ENCODE measurements around the gene H1-8. TPM values are rescaled to one million over a fixed set of nuclear protein-coding genes. Genes with fewer than 3 reads are reported as not detected.

H1-8 gene
- total and polyA plus RNA-seq, 7 donors: not detected

GRCh38 chr3:129555153-129555550 is 12.2 kb downstream of the H1-8 start:
- Histone ChIP-seq H3K36me3 (ENCODE audit: insufficient read depth in 1 of 2, low read depth in 1 of 2) (peaks cover 0 to 30% of the 10 kb centered on the region in 2 donors), H3K9me3 (no peaks in the 10 kb centered on the region), H3K27ac (no peak overlapping the region), H3K4me1 (peaks cover 26% of the 10 kb centered on the region), H3K27me3 (ENCODE audit: insufficient read depth in 3 of 3, low read length in 2 of 3) (no peaks in the 10 kb centered on the region), H3K4me3 (no peak overlapping the region)
- no peak for ATAC-seq
- DNase-seq: peak; percentile 19 to 33
- TF ChIP-seq CTCF (IDR thresholded peaks at IDR 0.05): no peak
- intact Hi-C loops (cut with DNase I): no loop called here
- 46 to 66% (median 54%) methylated on average over 15 of the region's 15 CpGs for WGBS, 3 donors

- peaks cover 26% of the 10 kb centered on the region for H3K4me1 ChIP-seq
- H3K9me3 ChIP-seq: no peaks in the 10 kb centered on the region
- DNase-seq (peak; percentile 19 to 45), ATAC-seq (no peak)
- no peak for TF ChIP-seq CTCF (IDR thresholded peaks at IDR 0.05)
- WGBS, 3 donors: 66 to 81% (median 68%) methylated on average over 15 to 18 of the region's 18 CpGs
- intact Hi-C loops (cut with DNase I): no loop called here
- H3K36me3 ChIP-seq (ENCODE audit: insufficient read depth in 1 of 2, low read depth in 1 of 2): peaks cover 0 to 30% of the 10 kb centered on the region in 2 donors
- H3K27ac ChIP-seq: no peak overlapping the region
- no peaks in the 10 kb centered on the region for H3K27me3 ChIP-seq (ENCODE audit: insufficient read depth in 3 of 3, low read length in 2 of 3)
- no peak overlapping the region for H3K4me3 ChIP-seq
These were observed 12.8 kb downstream of the H1-8 start for GRCh38 chr3:129555616-129556357.

GRCh38 chr3:129556358-129556695 is 13.4 kb downstream of the H1-8 start:
- peaks cover 0 to 30% of the 10 kb centered on the region in 2 donors for H3K36me3 ChIP-seq (ENCODE audit: insufficient read depth in 1 of 2, low read depth in 1 of 2)
- H3K9me3 ChIP-seq: no peaks in the 10 kb centered on the region
- peaks cover 26% of the 10 kb centered on the region for H3K4me1 ChIP-seq
- DNase-seq (peak in 1 of 2 donors; percentile 39), ATAC-seq (no peak)
- 82 to 90% (median 85%) methylated on average over 15 of the region's 15 CpGs for WGBS, 3 donors
- H3K27ac ChIP-seq: no peak overlapping the region
- H3K4me3 ChIP-seq: no peak overlapping the region
- no peak for TF ChIP-seq CTCF (IDR thresholded peaks at IDR 0.05)
- H3K27me3 ChIP-seq (ENCODE audit: insufficient read depth in 3 of 3, low read length in 2 of 3): no peaks in the 10 kb centered on the region
- intact Hi-C loops (cut with DNase I): no loop called here

- no peak for ATAC-seq
- H3K4me1 ChIP-seq: peaks cover 26% of the 10 kb centered on the region
- H3K36me3 ChIP-seq (ENCODE audit: insufficient read depth in 1 of 2, low read depth in 1 of 2): peaks cover 0 to 30% of the 10 kb centered on the region in 2 donors
- WGBS, 3 donors: 62 to 70% (median 63%) methylated on average over 31 of the region's 31 CpGs
- H3K4me3 ChIP-seq: no peak overlapping the region
- peak; percentile 17 to 55 for DNase-seq
- H3K27me3 ChIP-seq (ENCODE audit: insufficient read depth in 3 of 3, low read length in 2 of 3): no peaks in the 10 kb centered on the region
- no peak overlapping the region for H3K27ac ChIP-seq
- TF ChIP-seq CTCF (IDR thresholded peaks at IDR 0.05): no peak
- H3K9me3 ChIP-seq: no peaks in the 10 kb centered on the region
- intact Hi-C loops (cut with DNase I): no loop called here
These were observed 14.0 kb downstream of the H1-8 start for GRCh38 chr3:129556890-129557547.

Measured in psoas muscle (tissue), 8 donors.